IMR-90 (cell line): ENCODE results near the gene SRP14.

Experiments used
- NFE2L2 ChIP-seq: fragments of 150-350 bp; IDR thresholded peaks from 2 replicates; pipeline ENCODE4 v1.6.1; 2016; ENCODE audit warnings: low read depth, mild to moderate bottlenecking, low read length
- POLR2A ChIP-seq: IDR thresholded peaks from 2 replicates; pipeline ENCODE4 v1.6.1; 2012; ENCODE audit warnings: mild to moderate bottlenecking, low read depth, low read length
- RAD21 ChIP-seq: IDR thresholded peaks from 2 replicates; pipeline ENCODE4 v1.6.1; 2012; ENCODE audit warnings: low read length, improper control_type of control experiment
- RFX5 ChIP-seq: IDR thresholded peaks from 2 replicates; pipeline ENCODE4 v1.8.0; 2012; ENCODE audit warnings: low read depth, mild to moderate bottlenecking, low read length, moderate library complexity
- TF ChIP-seq, protein P1 (sequence below): conservative IDR thresholded peaks from 2 replicates; pipeline ENCODE4 v1.5.1; 2012; ENCODE audit warnings: mild to moderate bottlenecking, low read depth, low read length, improper control_type of control experiment

DNA sequence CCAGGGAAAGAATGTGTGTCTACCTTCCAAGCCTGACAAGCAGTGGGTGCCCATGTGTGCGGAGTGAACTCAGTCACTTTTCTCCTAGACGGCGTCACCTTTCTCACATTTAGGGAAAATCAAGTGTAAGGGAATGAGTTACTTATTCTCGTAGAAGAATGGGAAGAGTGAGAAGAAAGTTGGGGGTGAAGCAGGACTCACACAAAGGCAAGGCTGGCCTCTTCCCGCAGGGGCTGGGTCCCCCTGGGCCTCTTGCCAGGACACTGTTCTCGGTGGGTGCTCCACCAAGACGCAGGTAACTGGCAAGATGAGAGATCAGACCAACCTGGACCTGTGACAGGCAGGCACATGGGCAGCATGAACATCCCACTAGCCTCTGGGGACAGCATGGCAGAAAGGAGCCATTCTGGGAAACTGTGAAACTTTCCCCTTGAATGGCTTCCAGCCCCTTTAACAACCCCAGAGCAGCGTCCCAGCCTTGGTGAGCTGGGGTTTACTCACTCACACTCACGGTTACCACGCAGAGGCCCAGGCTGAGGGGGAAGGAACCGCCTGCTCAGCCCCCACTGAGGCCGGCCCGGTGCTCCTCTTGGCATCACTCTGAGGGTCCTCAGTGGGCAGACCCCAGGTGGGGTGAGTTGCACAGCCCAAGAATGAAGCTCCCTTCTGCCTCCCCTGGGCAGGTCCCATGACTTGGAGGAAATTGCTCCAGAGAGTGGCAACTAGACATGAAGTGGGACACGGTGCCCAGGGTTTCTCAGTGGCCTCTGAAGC is 15.0 kb upstream of the SRP14 start:
- TF ChIP-seq, protein P1, sequence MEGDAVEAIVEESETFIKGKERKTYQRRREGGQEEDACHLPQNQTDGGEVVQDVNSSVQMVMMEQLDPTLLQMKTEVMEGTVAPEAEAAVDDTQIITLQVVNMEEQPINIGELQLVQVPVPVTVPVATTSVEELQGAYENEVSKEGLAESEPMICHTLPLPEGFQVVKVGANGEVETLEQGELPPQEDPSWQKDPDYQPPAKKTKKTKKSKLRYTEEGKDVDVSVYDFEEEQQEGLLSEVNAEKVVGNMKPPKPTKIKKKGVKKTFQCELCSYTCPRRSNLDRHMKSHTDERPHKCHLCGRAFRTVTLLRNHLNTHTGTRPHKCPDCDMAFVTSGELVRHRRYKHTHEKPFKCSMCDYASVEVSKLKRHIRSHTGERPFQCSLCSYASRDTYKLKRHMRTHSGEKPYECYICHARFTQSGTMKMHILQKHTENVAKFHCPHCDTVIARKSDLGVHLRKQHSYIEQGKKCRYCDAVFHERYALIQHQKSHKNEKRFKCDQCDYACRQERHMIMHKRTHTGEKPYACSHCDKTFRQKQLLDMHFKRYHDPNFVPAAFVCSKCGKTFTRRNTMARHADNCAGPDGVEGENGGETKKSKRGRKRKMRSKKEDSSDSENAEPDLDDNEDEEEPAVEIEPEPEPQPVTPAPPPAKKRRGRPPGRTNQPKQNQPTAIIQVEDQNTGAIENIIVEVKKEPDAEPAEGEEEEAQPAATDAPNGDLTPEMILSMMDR = no peak
- TF ChIP-seq POLR2A (no peak), RAD21 (no peak), RFX5 (no peak), NFE2L2 (no peak)
